ENCODE data around the gene BCAT1. TPM values are rescaled to one million over a fixed set of nuclear protein-coding genes. Genes with fewer than 3 reads are reported as not detected.

BCAT1 gene
- total and polyA plus RNA-seq, 9 of the 15 experiments (the other 6 are each of a cell fraction or from before 2014, with no cell fraction given), result 38.5 to 157 (median 66.8) TPM

GRCh38 chr12:24760162-24760561 lies 188.7 kb downstream of the BCAT1 start (continued):
- TF ChIP-seq ZNF407 (IDR thresholded peaks at IDR 0.05; ENCODE audit: low read depth), result no peak
- no peak for TF ChIP-seq ZFP36 (IDR thresholded peaks at IDR 0.05; ENCODE audit: low read depth, low read length, partially characterized antibody)
- no peak for TF ChIP-seq ZBTB12 (CRISPR knock-in tag; IDR thresholded peaks at IDR 0.05)

Other genes starting within 250 kb of the BCAT1 start
- not detected in 2 replicates for gene DNAI7, start 246.1 kb upstream of the BCAT1 start, total RNA-seq (2014; rRNA removed)
- gene DNAI7, start 246.1 kb upstream of the BCAT1 start, total RNA-seq (2014; rRNA removed; fragmentation: Illumina TruSeq; extraction: Trizol), result 0.15 and 0.73 TPM in 2 replicates
- 0.07 TPM in 1 of 2 replicates, not detected in the other for gene DNAI7, start 246.1 kb upstream of the BCAT1 start, total RNA-seq (2015; rRNA removed; fragmentation: Illumina TruSeq; extraction: Trizol)
- gene DNAI7, start 246.1 kb upstream of the BCAT1 start, total RNA-seq (2021), result 0.29 TPM in 1 of 2 replicates, not detected in the other
- gene DNAI7, start 246.1 kb upstream of the BCAT1 start, polyA plus RNA-seq (2011; rRNA removed), result 0.16 and 0.32 TPM in 2 replicates
- 0.18 and 0.19 TPM in 2 replicates for gene DNAI7, start 246.1 kb upstream of the BCAT1 start, polyA plus RNA-seq (2014; fragmentation: Illumina TruSeq; extraction: Trizol)
- under 1 TPM; 0.06 to 0.15 TPM for gene DNAI7, start 246.1 kb upstream of the BCAT1 start, polyA plus RNA-seq (2014; fragmentation: Nextera tagmentation; extraction: Ambion mirVana)
- 0.76 TPM in 1 of 2 replicates, not detected in the other for gene DNAI7, start 246.1 kb upstream of the BCAT1 start, polyA plus RNA-seq (2014; rRNA removed)
- gene ETFRF1, start 246.1 kb upstream of the BCAT1 start, total RNA-seq (2014; rRNA removed), result 16.4 and 18.6 TPM in 2 replicates
- gene ETFRF1, start 246.1 kb upstream of the BCAT1 start, total RNA-seq (2014; rRNA removed; fragmentation: Illumina TruSeq; extraction: Trizol), result 28.7 and 32.8 TPM in 2 replicates
- gene ETFRF1, start 246.1 kb upstream of the BCAT1 start, total RNA-seq (2015; rRNA removed; fragmentation: Illumina TruSeq; extraction: Trizol), result 27.6 and 32.4 TPM in 2 replicates
- gene ETFRF1, start 246.1 kb upstream of the BCAT1 start, total RNA-seq (2021), result 16.1 and 17.7 TPM in 2 replicates
- gene ETFRF1, start 246.1 kb upstream of the BCAT1 start, polyA plus RNA-seq (2011; rRNA removed), result 22.0 and 35.3 TPM in 2 replicates
- gene ETFRF1, start 246.1 kb upstream of the BCAT1 start, polyA plus RNA-seq (2014; fragmentation: Illumina TruSeq; extraction: Trizol), result 33.6 and 44.9 TPM in 2 replicates
- 100 to 1,000 TPM; 101 to 107 TPM for gene ETFRF1, start 246.1 kb upstream of the BCAT1 start, polyA plus RNA-seq (2014; fragmentation: Nextera tagmentation; extraction: Ambion mirVana)
- 28.3 and 33.7 TPM in 2 replicates for gene ETFRF1, start 246.1 kb upstream of the BCAT1 start, polyA plus RNA-seq (2014; rRNA removed)